ENCODE results near the gene CRIP2.

CRIP2 gene

GRCh38 chr14:105489542-105490266 lies 15.1 kb downstream of the CRIP2 start:
- peak; percentile 90 for DNase-seq

- no peak for DNase-seq
These were observed 15.6 kb downstream of the CRIP2 start for GRCh38 chr14:105490267-105490571.

- DNase-seq = peak; percentile 98
These were observed 16.1 kb downstream of the CRIP2 start, which contains the start of gene TEDC1 for GRCh38 chr14:105490572-105491365. Gene TEDC1 (plus strand): TSS chr14:105491246. CDS start chr14:105491376, 130 bp downstream.

- DNase-seq = peak; percentile 89
These were observed 16.8 kb downstream of the CRIP2 start for GRCh38 chr14:105491366-105491973.

- no peak for DNase-seq
These were observed 17.7 kb downstream of the CRIP2 start for GRCh38 chr14:105492031-105492970.

- DNase-seq = no peak
These were observed 18.6 kb downstream of the CRIP2 start for GRCh38 chr14:105492971-105493871.

- no peak for DNase-seq
These were observed 19.4 kb downstream of the CRIP2 start for GRCh38 chr14:105493921-105494605.

- no peak for DNase-seq
These were observed 19.9 kb downstream of the CRIP2 start for GRCh38 chr14:105494606-105494929.

GRCh38 chr14:105495101-105495989 lies 20.7 kb downstream of the CRIP2 start:
- DNase-seq = no peak

- DNase-seq = no peak
These were observed 21.6 kb downstream of the CRIP2 start for GRCh38 chr14:105495990-105496830.

- DNase-seq = peak; percentile 1
These were observed 22.4 kb downstream of the CRIP2 start for GRCh38 chr14:105496831-105497591.

- DNase-seq = peak; percentile 6
These were observed 23.2 kb downstream of the CRIP2 start for GRCh38 chr14:105497671-105498429.

GRCh38 chr14:105498430-105499255 lies 24.0 kb downstream of the CRIP2 start:
- DNase-seq = no peak

- peak; percentile 12 for DNase-seq
These were observed 24.8 kb downstream of the CRIP2 start for GRCh38 chr14:105499256-105500035.

- peak; percentile 5 for DNase-seq
These were observed 25.6 kb downstream of the CRIP2 start for GRCh38 chr14:105500036-105500725.
